ENCODE results near the gene OR14J1. TPM values are rescaled to one million over a fixed set of nuclear protein-coding genes. Genes with fewer than 3 reads are reported as not detected.

The OR14J1 gene
- total RNA-seq, 1 experiment from 2014 or later: not detected

GRCh38 chr6:29295181-29295585, 6.3 kb upstream of the OR14J1 start:
- H3K14ac ChIP-seq (ENCODE audit: insufficient read depth, low read length): no peak overlapping the region
- no peak overlapping the region for H3T11ph ChIP-seq (ENCODE audit: low read length)
- no peak overlapping the region for H2BK12ac ChIP-seq (ENCODE audit: insufficient read length, low read depth, low read length)
- H2BK5ac ChIP-seq (ENCODE audit: insufficient read length, low read length): no peak overlapping the region
- no CpG with 5 or more reads among the region's 12 CpGs for WGBS (ENCODE audit: extremely low coverage, insufficient read length, low lambda C conversion rate)
- no peak overlapping the region for H4K91ac ChIP-seq (ENCODE audit: insufficient read length, low read depth, low read length)
- no peaks in the 10 kb centered on the region for H4K20me1 ChIP-seq (ENCODE audit: control insufficient read depth, insufficient read depth, insufficient read length)
- no peak for TF ChIP-seq CTCF (conservative IDR thresholded peaks at IDR 0.05)
- no peak overlapping the region for H3K56ac ChIP-seq (ENCODE audit: insufficient read length, low read depth, low read length)
- H3K27ac ChIP-seq (ENCODE audit: insufficient read length, low read depth, low read length): no peak overlapping the region
- H2BK20ac ChIP-seq (ENCODE audit: low read depth, low read length, poor library complexity, severe bottlenecking): no peak overlapping the region
- H3K18ac ChIP-seq (ENCODE audit: insufficient read length, low read depth, low read length): no peak overlapping the region
- H3K4me1 ChIP-seq (ENCODE audit: insufficient read depth, low read length): no peaks in the 10 kb centered on the region
- no peak overlapping the region for H3K4ac ChIP-seq (ENCODE audit: low read depth, low read length)
- H2AFZ ChIP-seq (ENCODE audit: low read length): no peak overlapping the region
- no peak overlapping the region for H2BK120ac ChIP-seq (ENCODE audit: low read depth, low read length, poor library complexity, severe bottlenecking)
- H3K4me1 Mint-ChIP-seq: peaks cover 7 to 12% of the 10 kb centered on the region in 2 experiments; a peak in 3 of 4 replicates
- H3K4me2 ChIP-seq (ENCODE audit: insufficient read depth, insufficient read length, low read length): no peak overlapping the region
- H3K27ac Mint-ChIP-seq: no peak overlapping the region
- H3K4me3 Mint-ChIP-seq: no peak overlapping the region
- no peaks in the 10 kb centered on the region for H3K27me3 ChIP-seq (ENCODE audit: insufficient read depth, low read length)
- no peaks in the 10 kb centered on the region for H3K9me3 Mint-ChIP-seq
- DNase-seq: no peak
- H4K5ac ChIP-seq (ENCODE audit: insufficient read length, low read depth, low read length): no peak overlapping the region
- no peaks in the 10 kb centered on the region for H3K36me3 Mint-ChIP-seq (ENCODE audit: insufficient read depth in 1 of 3, low read depth in 3 of 3)
- H2BK15ac ChIP-seq (ENCODE audit: low read depth, low read length): no peak overlapping the region
- H3K79me1 ChIP-seq (ENCODE audit: insufficient read depth, low read depth, low read length, poor library complexity, severe bottlenecking): no peaks in the 10 kb centered on the region
- no peaks in the 10 kb centered on the region for H3K27me3 Mint-ChIP-seq (ENCODE audit: low read depth)
- H3K79me2 ChIP-seq (ENCODE audit: insufficient read depth, low read length): no peaks in the 10 kb centered on the region
- no peaks in the 10 kb centered on the region for H3K9me3 ChIP-seq (ENCODE audit: control insufficient read depth, low read depth, low read length)
- H3K9ac ChIP-seq (ENCODE audit: extremely low read depth, insufficient read length, low read length): no peak overlapping the region
- no peak overlapping the region for H3K23ac ChIP-seq (ENCODE audit: insufficient read length, low read depth, low read length)
- no peaks in the 10 kb centered on the region for H3K23me2 ChIP-seq (ENCODE audit: insufficient read length, low read depth, low read length, poor library complexity, severe bottlenecking)
- no peak overlapping the region for H2AK5ac ChIP-seq (ENCODE audit: insufficient read length, low read length)
- no peak overlapping the region for H4K8ac ChIP-seq (replicated peaks; ENCODE audit: insufficient read length, low read depth, low read length)

Measured in H9 (cell line).